GM10847 (cell line): ENCODE results near the gene PASK.

ENCODE experiments used
- POLR2A ChIP-seq: IDR thresholded peaks from 2 replicates; pipeline ENCODE4 v1.6.1; 2011; ENCODE audit not compliant: insufficient read length; ENCODE audit errors: extremely low read depth

PASK gene

GRCh38 chr2:241148891-241149674, at the start of gene PASK:
TSS of gene PASK (minus strand) at chr2:241149472. CDS start at chr2:241143032, 6,440 bp downstream.
- peak; percentile 18 for TF ChIP-seq POLR2A

- TF ChIP-seq POLR2A, result no peak
Measured at GRCh38 chr2:241198381-241199279, 49.4 kb upstream of the PASK start.

- no peak for TF ChIP-seq POLR2A
Measured at GRCh38 chr2:241197947-241198346, 48.7 kb upstream of the PASK start.

GRCh38 chr2:241195506-241196130, 46.3 kb upstream of the PASK start:
- TF ChIP-seq POLR2A, result no peak

GRCh38 chr2:241194811-241195210, 45.5 kb upstream of the PASK start:
- no peak for TF ChIP-seq POLR2A

- no peak for TF ChIP-seq POLR2A
Measured at GRCh38 chr2:241193271-241193670, 44.0 kb upstream of the PASK start.

- no peak for TF ChIP-seq POLR2A
Measured at GRCh38 chr2:241191081-241191480, 41.8 kb upstream of the PASK start.

GRCh38 chr2:241190291-241190981, 41.2 kb upstream of the PASK start:
- TF ChIP-seq POLR2A, result no peak

- TF ChIP-seq POLR2A, result no peak
Measured at GRCh38 chr2:241189856-241190201, 40.6 kb upstream of the PASK start.

GRCh38 chr2:241189093-241189855, 40.0 kb upstream of the PASK start:
- no peak for TF ChIP-seq POLR2A

- TF ChIP-seq POLR2A, result no peak
Measured at GRCh38 chr2:241188361-241189092, 39.3 kb upstream of the PASK start, which contains the start of gene ANO7. TSS of gene ANO7 (plus strand) at chr2:241188677. CDS start at chr2:241190064, 1,387 bp downstream.

- TF ChIP-seq POLR2A, result no peak
Measured at GRCh38 chr2:241187918-241188234, 38.6 kb upstream of the PASK start.

- TF ChIP-seq POLR2A, result no peak
Measured at GRCh38 chr2:241187101-241187917, 38.0 kb upstream of the PASK start.
